K562 (cell line): ENCODE measurements around the gene MRPL48. TPM values are rescaled to one million over a fixed set of nuclear protein-coding genes. Genes with fewer than 3 reads are reported as not detected.
A peak's percentile ranks its signal among the peaks of the same experiment; 100 is the strongest.

Experiments used
- BHLHE40 ChIP-seq: IDR thresholded peaks from 2 replicates; pipeline ENCODE4 v1.6.1; 2011; ENCODE audit warnings: low read length, improper control_type of control experiment
- CEBPB ChIP-seq: fragments of 450-650 bp; IDR thresholded peaks from 2 replicates; pipeline ENCODE4 v1.6.1; 2016; ENCODE audit warnings: missing genetic modification characterization, missing compliant biosample characterization
- EWSR1 ChIP-seq: fragments of 450-650 bp; IDR thresholded peaks from 2 replicates; pipeline ENCODE4 v1.6.1; 2018; ENCODE audit warnings: borderline replicate concordance, mild to moderate bottlenecking, low read depth, moderate library complexity; ENCODE audit not compliant: partially characterized antibody
- GTF2E2 ChIP-seq: fragments of 200-800 bp; sonication (Bioruptor generic); IDR thresholded peaks from 2 replicates; pipeline ENCODE4 v1.6.1; 2016; ENCODE audit warnings: missing genetic modification characterization, missing compliant biosample characterization
- HNRNPK ChIP-seq: fragments of 200-400 bp; formaldehyde crosslinking; IDR thresholded peaks from one replicate; pipeline ENCODE4 v1.6.1; 2018; ENCODE audit warnings: mild to moderate bottlenecking, low read depth, low read length; ENCODE audit not compliant: poor library complexity, severe bottlenecking
- JUND ChIP-seq, 2 experiments: IDR thresholded peaks; 2 replicates in 1 of 2; 3 replicates in 1 of 2; pipeline ENCODE4 v1.6.1; 2011; ENCODE audit warnings: borderline replicate concordance in 2 of 2, low read depth in 2 of 2, low read length in 2 of 2, improper control_type of control experiment in 1 of 2, missing biosample characterization in 1 of 2, missing genetic modification characterization in 1 of 2, missing genetic modification reagents in 1 of 2
- LCOR ChIP-seq: sonication (generic); formaldehyde crosslinking; IDR thresholded peaks from 2 replicates; pipeline ENCODE4 v1.8.0; 2022; ENCODE audit warnings: mild to moderate bottlenecking, missing genetic modification reagents
- MAFF ChIP-seq: IDR thresholded peaks from 2 replicates; pipeline ENCODE4 v1.6.1; 2012; ENCODE audit warnings: low read length, improper control_type of control experiment
- MAFK ChIP-seq: IDR thresholded peaks from 2 replicates; pipeline ENCODE4 v1.6.1; 2011; ENCODE audit warnings: low read length, improper control_type of control experiment
- MYNN ChIP-seq, 2 experiments: sonication (generic); formaldehyde crosslinking in 1 of 2; IDR thresholded peaks; 2 replicates each; pipeline versions ENCODE4 v1.5.0 to v1.6.1; 2016 to 2020; ENCODE audit warnings: antibody characterized with exemption in 1 of 2, missing genetic modification reagents in 1 of 2
- NFE2 ChIP-seq: IDR thresholded peaks from 2 replicates; pipeline ENCODE4 v1.6.1; 2014; ENCODE audit warnings: antibody characterized with exemption, low read depth
- PKNOX1 ChIP-seq: fragments of 450-650 bp; IDR thresholded peaks from 2 replicates; pipeline ENCODE4 v1.6.1; 2016
- SPI1 ChIP-seq: IDR thresholded peaks from 2 replicates; pipeline ENCODE4 v1.6.1; 2011; ENCODE audit warnings: low read depth, low read length, control low read depth, borderline replicate concordance
- TAL1 ChIP-seq: fragments of 450-650 bp; IDR thresholded peaks from 2 replicates; pipeline ENCODE4 v1.6.1; 2016; ENCODE audit warnings: mild to moderate bottlenecking
- TEAD4 ChIP-seq, 2 experiments: sonication (generic) in 1 of 2; formaldehyde crosslinking in 1 of 2; IDR thresholded peaks; 2 replicates each; pipeline versions ENCODE4 v1.6.1 to v1.8.0; 2012 to 2022; ENCODE audit warnings: borderline replicate concordance in 1 of 2, inconsistent platforms in 1 of 2, low read length in 1 of 2, mild to moderate bottlenecking in 1 of 2, missing genetic modification reagents in 1 of 2
- ZNF217 ChIP-seq: sonication (generic); formaldehyde crosslinking; IDR thresholded peaks from 2 replicates; pipeline ENCODE4 v1.8.0; 2022; ENCODE audit warnings: mild to moderate bottlenecking, missing genetic modification reagents
- ZNF766 ChIP-seq: fragments of 200-800 bp; sonication (Bioruptor generic); conservative IDR thresholded peaks from 2 replicates; pipeline ENCODE4 v1.6.1; 2016; ENCODE audit warnings: missing genetic modification characterization, missing compliant biosample characterization
- polyA plus RNA-seq, 8 experiments: library from polyadenylated mRNA; depleted of rRNA in 4 of 8; stranded (reverse) in 5 of 8; unstranded in 3 of 8; fragments of >200 nt; fragmentation: Nextera tagmentation in 2 of 8; fragmentation: Illumina TruSeq in 1 of 8; extraction: Ambion mirVana in 2 of 8; extraction: Trizol in 1 of 8; gene quantifications; 2 replicates each; pipeline versions ENCODE4 v1.2.1 to v1.2.3, GENCODE V29; 2011 to 2014; ENCODE audit warnings: inconsistent platforms in 1 of 8, missing spikeins in 1 of 8
- total RNA-seq, 7 experiments: library from RNA; depleted of rRNA in 6 of 7; stranded (reverse); fragments of >200 nt in 6 of 7; fragmentation: Illumina TruSeq in 2 of 7; extraction: Trizol in 2 of 7; gene quantifications; 2 replicates each; pipeline versions ENCODE4 v1.2.1 to v1.2.3, GENCODE V29; 2011 to 2021; ENCODE audit warnings: low replicate concordance in 1 of 7
- TF ChIP-seq, protein P1 (sequence below), 2 experiments: fragments of 450-650 bp; conservative IDR thresholded peaks; 2 replicates each; pipeline ENCODE4 v1.6.1; 2017; ENCODE audit warnings: mild to moderate bottlenecking in 2 of 2, moderate library complexity in 2 of 2
- TF ChIP-seq, protein P2 (sequence below), 3 experiments: fragments of 200-800 bp in 1 of 3; fragments of 250-450 bp in 1 of 3; fragments of 450-650 bp in 1 of 3; sonication (Bioruptor Pico) in 1 of 3; sonication (Bioruptor generic) in 1 of 3; formaldehyde crosslinking in 1 of 3; IDR thresholded peaks; 2 replicates each; pipeline versions ENCODE4 v1.6.1 to v1.8.0; 2016 to 2022; ENCODE audit warnings: mild to moderate bottlenecking in 2 of 3, missing genetic modification characterization in 2 of 3, missing compliant biosample characterization in 1 of 3, moderate library complexity in 1 of 3

Gene MRPL48
- total and polyA plus RNA-seq, 9 of the 15 experiments (the other 6 are each of a cell fraction or from before 2014, with no cell fraction given) = 66.0 to 237 (median 104) TPM

DNA sequence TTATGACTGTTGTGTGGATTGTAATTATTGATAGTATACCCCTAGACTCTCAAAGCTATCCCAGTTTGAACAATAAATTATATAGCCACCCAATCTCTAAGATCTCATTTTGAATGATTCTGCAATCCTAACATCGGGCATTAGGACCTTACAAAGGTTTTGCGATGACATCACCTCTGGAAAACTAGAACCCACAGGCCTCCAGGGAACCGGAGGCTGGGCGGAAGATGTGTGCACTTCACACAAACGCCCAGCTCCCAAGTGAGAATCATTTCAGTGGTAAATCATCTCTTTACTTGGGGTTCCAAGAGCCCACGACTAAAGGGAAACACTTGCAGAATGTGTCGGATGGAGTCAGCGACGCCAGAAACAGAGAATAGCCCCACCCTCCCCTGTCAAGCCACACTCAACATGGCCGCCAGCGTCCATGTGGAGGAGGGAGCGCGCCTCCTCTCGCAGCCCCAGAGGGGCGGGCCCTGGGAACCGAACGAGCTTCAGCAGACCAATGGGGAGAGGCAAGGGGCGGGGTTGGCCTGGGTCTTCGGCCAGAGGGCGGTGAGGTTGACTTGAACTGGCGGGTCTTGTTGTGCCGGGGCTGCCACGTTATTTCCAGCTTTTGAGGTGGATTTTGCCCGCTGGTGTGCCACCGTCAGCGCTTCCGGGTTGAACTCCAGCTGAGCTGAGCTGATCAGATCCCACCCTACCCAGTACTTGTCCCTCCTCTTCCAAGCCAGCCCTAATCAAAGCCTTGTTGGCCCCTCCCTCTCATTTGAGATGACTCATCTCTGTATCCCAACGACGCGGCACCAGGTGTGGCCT is 8.4 kb upstream of the MRPL48 start (continued):
- TF ChIP-seq HNRNPK = no peak
- peak; percentile 52 for TF ChIP-seq MAFF
- TF ChIP-seq MAFK = peak; percentile 53; the same call in 1 of the 2 replicates
- peak; percentile 8; the same call in 1 of the 2 replicates for TF ChIP-seq TEAD4 (IDR thresholded peaks at IDR 0.05; ENCODE audit: low read length)
- TF ChIP-seq TEAD4 (CRISPR knock-in tag; IDR thresholded peaks at IDR 0.05; ENCODE audit: borderline replicate concordance) = no peak
- peak; percentile 64 for TF ChIP-seq PKNOX1
- TF ChIP-seq, protein P1, sequence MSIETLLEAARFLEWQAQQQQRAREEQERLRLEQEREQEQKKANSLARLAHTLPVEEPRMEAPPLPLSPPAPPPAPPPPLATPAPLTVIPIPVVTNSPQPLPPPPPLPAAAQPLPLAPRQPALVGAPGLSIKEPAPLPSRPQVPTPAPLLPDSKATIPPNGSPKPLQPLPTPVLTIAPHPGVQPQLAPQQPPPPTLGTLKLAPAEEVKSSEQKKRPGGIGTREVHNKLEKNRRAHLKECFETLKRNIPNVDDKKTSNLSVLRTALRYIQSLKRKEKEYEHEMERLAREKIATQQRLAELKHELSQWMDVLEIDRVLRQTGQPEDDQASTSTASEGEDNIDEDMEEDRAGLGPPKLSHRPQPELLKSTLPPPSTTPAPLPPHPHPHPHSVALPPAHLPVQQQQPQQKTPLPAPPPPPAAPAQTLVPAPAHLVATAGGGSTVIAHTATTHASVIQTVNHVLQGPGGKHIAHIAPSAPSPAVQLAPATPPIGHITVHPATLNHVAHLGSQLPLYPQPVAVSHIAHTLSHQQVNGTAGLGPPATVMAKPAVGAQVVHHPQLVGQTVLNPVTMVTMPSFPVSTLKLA (conservative IDR thresholded peaks at IDR 0.05) = peak; percentile 83 to 84
- TF ChIP-seq GTF2E2 (tag) = peak; percentile 90
- TF ChIP-seq TAL1 = peak; percentile 16; the same call in 1 of the 2 replicates
- peak; percentile 98 for TF ChIP-seq JUND (IDR thresholded peaks at IDR 0.05; ENCODE audit: borderline replicate concordance, low read depth, low read length)
- TF ChIP-seq JUND (tag; IDR thresholded peaks at IDR 0.05; ENCODE audit: borderline replicate concordance, low read depth, low read length) = peak; percentile 97
- peak; percentile 82 for TF ChIP-seq CEBPB (tag)
- no peak for TF ChIP-seq ZNF217 (CRISPR knock-in tag)
- peak; percentile 67 for TF ChIP-seq MYNN (IDR thresholded peaks at IDR 0.05)
- TF ChIP-seq MYNN (CRISPR knock-in tag; IDR thresholded peaks at IDR 0.05) = no peak
- peak; percentile 76 for TF ChIP-seq NFE2
- TF ChIP-seq, protein P2, sequence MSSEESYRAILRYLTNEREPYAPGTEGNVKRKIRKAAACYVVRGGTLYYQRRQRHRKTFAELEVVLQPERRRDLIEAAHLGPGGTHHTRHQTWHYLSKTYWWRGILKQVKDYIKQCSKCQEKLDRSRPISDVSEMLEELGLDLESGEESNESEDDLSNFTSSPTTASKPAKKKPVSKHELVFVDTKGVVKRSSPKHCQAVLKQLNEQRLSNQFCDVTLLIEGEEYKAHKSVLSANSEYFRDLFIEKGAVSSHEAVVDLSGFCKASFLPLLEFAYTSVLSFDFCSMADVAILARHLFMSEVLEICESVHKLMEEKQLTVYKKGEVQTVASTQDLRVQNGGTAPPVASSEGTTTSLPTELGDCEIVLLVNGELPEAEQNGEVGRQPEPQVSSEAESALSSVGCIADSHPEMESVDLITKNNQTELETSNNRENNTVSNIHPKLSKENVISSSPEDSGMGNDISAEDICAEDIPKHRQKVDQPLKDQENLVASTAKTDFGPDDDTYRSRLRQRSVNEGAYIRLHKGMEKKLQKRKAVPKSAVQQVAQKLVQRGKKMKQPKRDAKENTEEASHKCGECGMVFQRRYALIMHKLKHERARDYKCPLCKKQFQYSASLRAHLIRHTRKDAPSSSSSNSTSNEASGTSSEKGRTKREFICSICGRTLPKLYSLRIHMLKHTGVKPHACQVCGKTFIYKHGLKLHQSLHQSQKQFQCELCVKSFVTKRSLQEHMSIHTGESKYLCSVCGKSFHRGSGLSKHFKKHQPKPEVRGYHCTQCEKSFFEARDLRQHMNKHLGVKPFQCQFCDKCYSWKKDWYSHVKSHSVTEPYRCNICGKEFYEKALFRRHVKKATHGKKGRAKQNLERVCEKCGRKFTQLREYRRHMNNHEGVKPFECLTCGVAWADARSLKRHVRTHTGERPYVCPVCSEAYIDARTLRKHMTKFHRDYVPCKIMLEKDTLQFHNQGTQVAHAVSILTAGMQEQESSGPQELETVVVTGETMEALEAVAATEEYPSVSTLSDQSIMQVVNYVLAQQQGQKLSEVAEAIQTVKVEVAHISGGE (CRISPR knock-in tag; IDR thresholded peaks at IDR 0.05) = peak; percentile 41 to 95 (median 66); a peak in 3 of 6 replicates
- TF ChIP-seq SPI1 = no peak
- 0 out of 2 replicates have a peak, but pooled peaks have one; percentile 25 for TF ChIP-seq LCOR (CRISPR knock-in tag)
- peak; percentile 85 for TF ChIP-seq ZNF766
- TF ChIP-seq EWSR1 = no peak
- peak; percentile 21 for TF ChIP-seq BHLHE40
